HepG2 (cell line): ENCODE data around the gene AUH. TPM values are rescaled to one million over a fixed set of nuclear protein-coding genes. Genes with fewer than 3 reads are reported as not detected.

ENCODE experiments used
- ATAC-seq: fragments of 200-7000 bp; cut with Tn5 transposase; 3 replicates; pipeline ENCODE4 v1.9.1; 2020; ENCODE audit warnings: mild to moderate bottlenecking, moderate library complexity
- BruUV-seq: library from RNA; stranded (reverse); fragments of 400-500 nt; replicated peaks from 2 replicates; lab custom pipeline; 2021; lab: Mats Ljungman, UMichigan
- CTCF ChIA-PET: fragments of 300-600 bp; formaldehyde crosslinking; extraction: SDS; loops from one replicate; lab custom pipeline; 2021; ENCODE audit warnings: low total read pairs, inconsistent platforms, low intra/inter-chr PET ratio; lab: Yijun Ruan, JAX
- POLR2A ChIA-PET: fragments of 350-600 bp; sonication (Branson Sonifier 250); formaldehyde crosslinking; loops from one replicate; lab custom pipeline; 2020; ENCODE audit warnings: antibody characterized with exemption, inconsistent platforms; lab: Yijun Ruan, JAX
- DNase-seq: peaks from one replicate; pipeline ENCODE4 v3.0.0-alpha.2; 2015; ENCODE audit warnings: low spot score
- FAIRE-seq: peaks from 3 replicates; lab custom pipeline; 2011; peaks lifted over from hg19 to GRCh38; lab: Jason Lieb, UNC
- H2AFZ ChIP-seq: one replicate; pipeline ENCODE4 v1.6.1; 2011; ENCODE audit warnings: low read length, inconsistent platforms
- H3K27ac ChIP-seq: fragments of 300-600 bp; 3 replicates; pipeline ENCODE4 v1.8.0; 2011; ENCODE audit warnings: mixed run types, mild to moderate bottlenecking, mixed read lengths, low read length, inconsistent platforms; ENCODE audit not compliant: insufficient read depth; ENCODE audit errors: extremely low read length
- H3K27me3 ChIP-seq, 2 experiments: fragments of 200-600 bp in 1 of 2; 2 replicates in 1 of 2; 3 replicates in 1 of 2; pipeline versions ENCODE4 v1.6.0 to v1.8.0; 2011; ENCODE audit warnings: low read length in 2 of 2, mild to moderate bottlenecking in 2 of 2, moderate library complexity in 2 of 2, inconsistent platforms in 1 of 2; ENCODE audit not compliant: insufficient read depth in 2 of 2, control insufficient read depth in 1 of 2
- H3K36me3 ChIP-seq, 2 experiments: fragments of 200-600 bp in 1 of 2; replicated peaks in 1 of 2; 2 replicates in 1 of 2; 3 replicates in 1 of 2; pipeline versions ENCODE4 v1.5.1 to v1.8.0; 2011; ENCODE audit warnings: low read length in 2 of 2, inconsistent platforms in 1 of 2; ENCODE audit not compliant: insufficient read depth in 2 of 2, control insufficient read depth in 1 of 2
- H3K4me1 ChIP-seq: 2 replicates; pipeline ENCODE4 v1.5.1; 2012; ENCODE audit warnings: low read length, inconsistent platforms; ENCODE audit not compliant: insufficient read depth
- H3K4me2 ChIP-seq: 2 replicates; pipeline ENCODE4 v1.6.0; 2011; ENCODE audit warnings: low read depth, low read length, inconsistent platforms
- H3K4me3 ChIP-seq, 3 experiments: fragments of 200-600 bp in 1 of 3; sonication (generic), shearing (Covaris generic) in 1 of 3; replicated peaks in 1 of 3; 2 replicates each; pipeline ENCODE4 v1.5.1; 2011 to 2016; ENCODE audit warnings: low read length in 3 of 3, inconsistent platforms in 2 of 3, low read depth in 2 of 3, mild to moderate bottlenecking in 2 of 3, control low read depth in 1 of 3, mixed read lengths in 1 of 3; ENCODE audit not compliant: insufficient read depth in 1 of 3
- H3K79me2 ChIP-seq: one replicate; pipeline ENCODE4 v1.6.1; 2011; ENCODE audit warnings: low read length, inconsistent platforms; ENCODE audit not compliant: insufficient read depth
- H3K9ac ChIP-seq: 2 replicates; pipeline ENCODE4 v1.6.0; 2011; ENCODE audit warnings: mild to moderate bottlenecking, low read depth, low read length, inconsistent platforms; ENCODE audit not compliant: insufficient read depth
- H3K9me3 ChIP-seq: 2 replicates; pipeline ENCODE4 v1.5.1; 2012; ENCODE audit warnings: mild to moderate bottlenecking, low read length
- H4K20me1 ChIP-seq: 2 replicates; pipeline ENCODE4 v1.6.0; 2011; ENCODE audit warnings: inconsistent platforms, mild to moderate bottlenecking, low read length, moderate library complexity; ENCODE audit not compliant: insufficient read depth
- ELF1 ChIP-seq: sonication (generic); formaldehyde crosslinking; IDR thresholded peaks from 2 replicates; pipeline ENCODE4 v1.4.0; 2020; ENCODE audit warnings: missing genetic modification reagents
- HNF4A ChIP-seq: sonication (generic); formaldehyde crosslinking; IDR thresholded peaks from 2 replicates; pipeline ENCODE4 v1.4.0; 2020; ENCODE audit warnings: missing genetic modification reagents
- KLF16 ChIP-seq, 2 experiments: sonication (generic) in 1 of 2; formaldehyde crosslinking in 1 of 2; IDR thresholded peaks; 2 replicates each; pipeline versions ENCODE4 v1.6.1 to v1.8.0; 2016 to 2023; ENCODE audit warnings: missing genetic modification reagents in 2 of 2, missing compliant biosample characterization in 1 of 2
- RFXANK ChIP-seq: IDR thresholded peaks from 2 replicates; pipeline ENCODE4 v1.6.1; 2016
- RXRB ChIP-seq: IDR thresholded peaks from 2 replicates; pipeline ENCODE4 v1.6.1; 2016; ENCODE audit warnings: borderline replicate concordance, missing genetic modification reagents, missing compliant biosample characterization
- SNAPC2 ChIP-seq: sonication (generic); formaldehyde crosslinking; IDR thresholded peaks from 2 replicates; pipeline ENCODE4 v1.8.1; 2022; ENCODE audit warnings: mild to moderate bottlenecking, missing genetic modification reagents
- SOX6 ChIP-seq, 2 experiments: fragments of 450-650 bp in 1 of 2; sonication (generic) in 1 of 2; formaldehyde crosslinking in 1 of 2; IDR thresholded peaks; 2 replicates each; pipeline versions ENCODE4 v1.4.0 to v1.6.1; 2017 to 2020; ENCODE audit warnings: antibody characterized with exemption in 1 of 2, mild to moderate bottlenecking in 1 of 2, missing genetic modification reagents in 1 of 2
- SSRP1 ChIP-seq: IDR thresholded peaks from 2 replicates; pipeline ENCODE4 v1.6.1; 2016; ENCODE audit warnings: control low read depth
- THAP11 ChIP-seq: IDR thresholded peaks from 2 replicates; pipeline ENCODE4 v1.6.1; 2016; ENCODE audit warnings: missing biosample characterization, missing genetic modification reagents
- TP53 ChIP-seq: sonication (generic); formaldehyde crosslinking; conservative IDR thresholded peaks from 2 replicates; pipeline ENCODE4 v1.4.0; 2020; ENCODE audit warnings: missing genetic modification reagents
- ZNF30 ChIP-seq: sonication (generic); formaldehyde crosslinking; IDR thresholded peaks from 2 replicates; pipeline ENCODE4 v1.5.0; 2020; ENCODE audit warnings: mild to moderate bottlenecking, missing genetic modification reagents
- ZNF331 ChIP-seq: sonication (generic); formaldehyde crosslinking; IDR thresholded peaks from 2 replicates; pipeline ENCODE4 v1.4.0; 2020; ENCODE audit warnings: missing genetic modification reagents
- ZNF484 ChIP-seq: sonication (generic); formaldehyde crosslinking; IDR thresholded peaks from 2 replicates; pipeline ENCODE4 v1.5.1; 2020; ENCODE audit warnings: mild to moderate bottlenecking, low read depth, missing genetic modification reagents, borderline replicate concordance
- ZNF557 ChIP-seq: sonication (generic); formaldehyde crosslinking; IDR thresholded peaks from 2 replicates; pipeline ENCODE4 v1.4.0; 2020; ENCODE audit warnings: missing genetic modification reagents
- ZNF589 ChIP-seq: sonication (generic); formaldehyde crosslinking; conservative IDR thresholded peaks from 2 replicates; pipeline ENCODE4 v1.8.0; 2022; ENCODE audit warnings: mild to moderate bottlenecking, moderate library complexity, missing genetic modification reagents
- ZNF782 ChIP-seq: sonication (generic); formaldehyde crosslinking; IDR thresholded peaks from 2 replicates; pipeline ENCODE4 v1.4.0; 2020; ENCODE audit warnings: missing genetic modification reagents, mild to moderate bottlenecking, borderline replicate concordance
- ZSCAN20 ChIP-seq: sonication (generic); formaldehyde crosslinking; IDR thresholded peaks from 2 replicates; pipeline ENCODE4 v1.4.0; 2020; ENCODE audit warnings: missing genetic modification reagents, mild to moderate bottlenecking, borderline replicate concordance
- WGBS: methylation state at CpG from one replicate; pipeline ENCODE4 v1.1.6; 2017; ENCODE audit warnings: low lambda C conversion rate; 5-methylcytosine and 5-hydroxymethylcytosine counted together
- in situ Hi-C: cut with HindIII; loops from 2 replicates; pipeline ENCODE4 v1.10.0; 2017; ENCODE audit warnings: low pct_unique_long_range_greater_than_20kb; ENCODE audit not compliant: extremely low pct_ligation_motif_present
- intact Hi-C: fragments of 100-400 bp; cut with micrococcal nuclease; formaldehyde crosslinking; loops from one replicate; pipeline ENCODE4 v1.10.0; 2022; ENCODE audit not compliant: unreplicated experiment
- polyA plus RNA-seq, 8 experiments: library from polyadenylated mRNA; depleted of rRNA in 3 of 8; stranded (reverse) in 7 of 8; unstranded in 1 of 8; fragments of >200 nt; fragmentation: Illumina TruSeq in 4 of 8; extraction: Trizol in 4 of 8; gene quantifications; 2 replicates each; pipeline versions ENCODE4 v1.2.1 to v1.2.3, GENCODE V29; 2011 to 2016; ENCODE audit warnings: low read depth in 4 of 8, missing spikeins in 1 of 8, mixed read lengths in 1 of 8; ENCODE audit not compliant: insufficient read depth in 1 of 8
- total RNA-seq, 5 experiments: library from RNA; depleted of rRNA; stranded (reverse); fragments of >200 nt; fragmentation: Illumina TruSeq; extraction: Trizol; gene quantifications; 2 replicates each; pipeline ENCODE4 v1.2.3, GENCODE V29; 2016; ENCODE audit warnings: low read depth in 1 of 5
- TF ChIP-seq, protein P1 (sequence below): sonication (generic); formaldehyde crosslinking; IDR thresholded peaks from 2 replicates; pipeline ENCODE4 v1.4.0; 2020; ENCODE audit warnings: mild to moderate bottlenecking, missing genetic modification reagents
- TF ChIP-seq, protein P2 (sequence below): IDR thresholded peaks from 2 replicates; pipeline ENCODE4 v1.6.1; 2016; ENCODE audit warnings: low read depth
- TF ChIP-seq, protein P3 (sequence below): sonication (generic); formaldehyde crosslinking; IDR thresholded peaks from 2 replicates; pipeline ENCODE4 v1.4.0; 2020; ENCODE audit warnings: missing genetic modification reagents
- TF ChIP-seq, protein P4 (sequence below): sonication (generic); formaldehyde crosslinking; IDR thresholded peaks from 2 replicates; pipeline ENCODE4 v1.8.0; 2022; ENCODE audit warnings: mild to moderate bottlenecking, missing genetic modification reagents, moderate library complexity

The AUH gene
- total and polyA plus RNA-seq, 2 of the 13 experiments (the other 11 are each of a cell fraction or from before 2014, with no cell fraction given) = 25.8 to 31.9 TPM

DNA sequence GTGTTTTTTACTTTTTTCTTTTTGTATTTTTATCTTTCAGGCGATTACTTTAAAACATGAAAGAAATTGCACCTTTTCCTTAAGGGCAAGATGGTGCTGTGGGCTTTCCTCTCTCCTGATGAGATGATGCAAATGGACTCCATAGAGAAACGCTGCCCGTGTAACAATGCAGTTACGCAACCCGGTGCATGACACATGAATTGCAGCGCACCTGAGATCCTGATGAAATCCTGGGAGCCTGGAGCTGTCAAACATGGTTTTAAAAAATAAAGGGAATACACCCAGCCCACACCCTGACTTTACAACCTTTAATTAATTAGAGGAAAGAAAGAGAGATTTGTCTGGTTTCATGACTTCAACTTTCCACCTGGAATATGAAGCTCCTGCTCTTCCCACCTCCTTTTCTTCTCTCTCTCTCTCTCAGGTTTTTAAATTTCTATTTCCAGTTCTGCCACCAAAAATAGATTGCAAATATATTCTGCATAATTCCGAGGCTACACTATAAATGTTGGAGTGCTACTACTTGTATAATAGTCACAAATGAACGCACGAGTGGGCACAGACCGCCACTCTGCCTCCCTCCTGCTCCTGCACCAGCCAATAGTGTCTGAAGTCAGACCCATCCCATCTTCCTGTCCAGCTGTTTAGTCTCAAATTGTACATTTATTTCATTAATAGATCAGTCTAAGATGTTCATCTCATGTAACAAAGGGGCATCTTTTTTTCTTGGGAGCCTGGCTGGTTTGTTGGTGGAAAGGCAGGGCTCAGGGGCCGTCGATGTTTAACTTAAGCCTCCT is 179.1 kb downstream of the AUH start:
- WGBS = 70% methylated on average over 12 of the region's 12 CpGs
- Histone ChIP-seq H3K27me3 (no peaks in the 10 kb centered on the region), H3K9me3 (no peaks in the 10 kb centered on the region), H3K4me1 (peaks cover 52% of the 10 kb centered on the region), H3K4me3 (no peak overlapping the region), H2AFZ (no peak overlapping the region), H3K36me3 (no peaks in the 10 kb centered on the region), H3K27ac (no peak overlapping the region), H3K4me2 (no peak overlapping the region), H3K79me2 (no peaks in the 10 kb centered on the region), H4K20me1 (no peaks in the 10 kb centered on the region), H3K9ac (no peak overlapping the region)
- ATAC-seq = no peak
- ChIA-PET POLR2A (interaction anchor here (0.7 kb wide), 1 partner anchor 10 kb away, joined by 7 read pairs; no protein-coding TSS in a partner anchor), CTCF (no interaction called here)
- in situ Hi-C loops = no loop called here
- no TSS peak for BruUV-seq
- peak; percentile 71 for DNase-seq
- intact Hi-C loops = no loop called here
- no peak for FAIRE-seq
- TF ChIP-seq SNAPC2 (CRISPR knock-in tag) (no peak), SOX6 (IDR thresholded peaks at IDR 0.05) (no peak), SOX6 (CRISPR knock-in tag; IDR thresholded peaks at IDR 0.05) (peak; percentile 93), ELF1 (CRISPR knock-in tag) (no peak), ZNF30 (CRISPR knock-in tag) (no peak), ZNF331 (CRISPR knock-in tag) (peak; percentile 70; the same call in 1 of the 2 replicates), TP53 (no peak), THAP11 (CRISPR knock-in tag) (peak; percentile 53; the same call in 1 of the 2 replicates), ZSCAN20 (no peak), RFXANK (no peak), SSRP1 (CRISPR knock-in tag) (0 out of 2 replicates have a peak, but pooled peaks have one; percentile 41), ZNF782 (CRISPR knock-in tag) (no peak), ZNF557 (CRISPR knock-in tag) (no peak), ZNF484 (no peak), ZNF589 (CRISPR knock-in tag) (no peak), HNF4A (peak; percentile 19; the same call in 1 of the 2 replicates), RXRB (CRISPR knock-in tag) (peak; percentile 42; the same call in 1 of the 2 replicates), KLF16 (CRISPR knock-in tag; IDR thresholded peaks at IDR 0.05) (peak in 1 of 2 experiments; percentile 66; a peak in 1 of 4 replicates)
- TF ChIP-seq, protein P1, sequence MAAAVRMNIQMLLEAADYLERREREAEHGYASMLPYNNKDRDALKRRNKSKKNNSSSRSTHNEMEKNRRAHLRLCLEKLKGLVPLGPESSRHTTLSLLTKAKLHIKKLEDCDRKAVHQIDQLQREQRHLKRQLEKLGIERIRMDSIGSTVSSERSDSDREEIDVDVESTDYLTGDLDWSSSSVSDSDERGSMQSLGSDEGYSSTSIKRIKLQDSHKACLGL (CRISPR knock-in tag) = no peak
- TF ChIP-seq, protein P2, sequence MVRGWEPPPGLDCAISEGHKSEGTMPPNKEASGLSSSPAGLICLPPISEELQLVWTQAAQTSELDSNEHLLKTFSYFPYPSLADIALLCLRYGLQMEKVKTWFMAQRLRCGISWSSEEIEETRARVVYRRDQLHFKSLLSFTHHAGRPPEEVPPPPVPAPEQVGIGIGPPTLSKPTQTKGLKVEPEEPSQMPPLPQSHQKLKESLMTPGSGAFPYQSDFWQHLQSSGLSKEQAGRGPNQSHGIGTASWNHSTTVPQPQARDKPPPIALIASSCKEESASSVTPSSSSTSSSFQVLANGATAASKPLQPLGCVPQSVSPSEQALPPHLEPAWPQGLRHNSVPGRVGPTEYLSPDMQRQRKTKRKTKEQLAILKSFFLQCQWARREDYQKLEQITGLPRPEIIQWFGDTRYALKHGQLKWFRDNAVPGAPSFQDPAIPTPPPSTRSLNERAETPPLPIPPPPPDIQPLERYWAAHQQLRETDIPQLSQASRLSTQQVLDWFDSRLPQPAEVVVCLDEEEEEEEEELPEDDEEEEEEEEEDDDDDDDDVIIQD = peak; percentile 49; the same call in 1 of the 2 replicates
- TF ChIP-seq, protein P3, sequence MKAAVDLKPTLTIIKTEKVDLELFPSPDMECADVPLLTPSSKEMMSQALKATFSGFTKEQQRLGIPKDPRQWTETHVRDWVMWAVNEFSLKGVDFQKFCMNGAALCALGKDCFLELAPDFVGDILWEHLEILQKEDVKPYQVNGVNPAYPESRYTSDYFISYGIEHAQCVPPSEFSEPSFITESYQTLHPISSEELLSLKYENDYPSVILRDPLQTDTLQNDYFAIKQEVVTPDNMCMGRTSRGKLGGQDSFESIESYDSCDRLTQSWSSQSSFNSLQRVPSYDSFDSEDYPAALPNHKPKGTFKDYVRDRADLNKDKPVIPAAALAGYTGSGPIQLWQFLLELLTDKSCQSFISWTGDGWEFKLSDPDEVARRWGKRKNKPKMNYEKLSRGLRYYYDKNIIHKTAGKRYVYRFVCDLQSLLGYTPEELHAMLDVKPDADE (CRISPR knock-in tag) = no peak
- TF ChIP-seq, protein P4, sequence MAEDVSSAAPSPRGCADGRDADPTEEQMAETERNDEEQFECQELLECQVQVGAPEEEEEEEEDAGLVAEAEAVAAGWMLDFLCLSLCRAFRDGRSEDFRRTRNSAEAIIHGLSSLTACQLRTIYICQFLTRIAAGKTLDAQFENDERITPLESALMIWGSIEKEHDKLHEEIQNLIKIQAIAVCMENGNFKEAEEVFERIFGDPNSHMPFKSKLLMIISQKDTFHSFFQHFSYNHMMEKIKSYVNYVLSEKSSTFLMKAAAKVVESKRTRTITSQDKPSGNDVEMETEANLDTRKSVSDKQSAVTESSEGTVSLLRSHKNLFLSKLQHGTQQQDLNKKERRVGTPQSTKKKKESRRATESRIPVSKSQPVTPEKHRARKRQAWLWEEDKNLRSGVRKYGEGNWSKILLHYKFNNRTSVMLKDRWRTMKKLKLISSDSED (CRISPR knock-in tag) = no peak
